ENCODE results near the gene PPIC.

DNA sequence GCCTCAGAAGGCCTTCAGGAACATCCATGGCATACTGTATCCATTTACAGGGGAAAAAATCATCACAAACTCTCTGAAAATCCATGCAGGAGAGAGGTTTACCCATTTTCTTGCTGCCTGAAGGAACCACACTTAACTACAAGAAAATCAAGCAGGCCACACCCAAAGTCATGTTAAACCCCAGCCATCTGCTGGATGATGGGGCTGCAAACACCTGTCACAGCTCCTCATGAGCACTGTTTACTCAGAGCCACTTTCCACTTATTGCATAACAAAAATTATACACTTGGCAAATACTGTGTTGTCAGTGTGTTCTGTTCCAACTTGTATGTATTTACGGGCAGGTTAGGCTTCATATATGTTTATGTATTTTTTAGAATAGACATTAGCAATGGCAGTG is 35.8 kb downstream of the PPIC start:
- TF ChIP-seq EP300 (IDR thresholded peaks at IDR 0.05) (no peak), POLR2A (IDR thresholded peaks at IDR 0.05) (no peak)
- TF ChIP-seq, protein P1, sequence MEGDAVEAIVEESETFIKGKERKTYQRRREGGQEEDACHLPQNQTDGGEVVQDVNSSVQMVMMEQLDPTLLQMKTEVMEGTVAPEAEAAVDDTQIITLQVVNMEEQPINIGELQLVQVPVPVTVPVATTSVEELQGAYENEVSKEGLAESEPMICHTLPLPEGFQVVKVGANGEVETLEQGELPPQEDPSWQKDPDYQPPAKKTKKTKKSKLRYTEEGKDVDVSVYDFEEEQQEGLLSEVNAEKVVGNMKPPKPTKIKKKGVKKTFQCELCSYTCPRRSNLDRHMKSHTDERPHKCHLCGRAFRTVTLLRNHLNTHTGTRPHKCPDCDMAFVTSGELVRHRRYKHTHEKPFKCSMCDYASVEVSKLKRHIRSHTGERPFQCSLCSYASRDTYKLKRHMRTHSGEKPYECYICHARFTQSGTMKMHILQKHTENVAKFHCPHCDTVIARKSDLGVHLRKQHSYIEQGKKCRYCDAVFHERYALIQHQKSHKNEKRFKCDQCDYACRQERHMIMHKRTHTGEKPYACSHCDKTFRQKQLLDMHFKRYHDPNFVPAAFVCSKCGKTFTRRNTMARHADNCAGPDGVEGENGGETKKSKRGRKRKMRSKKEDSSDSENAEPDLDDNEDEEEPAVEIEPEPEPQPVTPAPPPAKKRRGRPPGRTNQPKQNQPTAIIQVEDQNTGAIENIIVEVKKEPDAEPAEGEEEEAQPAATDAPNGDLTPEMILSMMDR (IDR thresholded peaks at IDR 0.05): no peak
